ENCODE measurements around the gene UBXN6. TPM values are rescaled to one million over a fixed set of nuclear protein-coding genes. Genes with fewer than 3 reads are reported as not detected.

UBXN6 gene
- total and polyA plus RNA-seq, 2 experiments from 2014 or later: 19.1 to 21.6 TPM

DNA sequence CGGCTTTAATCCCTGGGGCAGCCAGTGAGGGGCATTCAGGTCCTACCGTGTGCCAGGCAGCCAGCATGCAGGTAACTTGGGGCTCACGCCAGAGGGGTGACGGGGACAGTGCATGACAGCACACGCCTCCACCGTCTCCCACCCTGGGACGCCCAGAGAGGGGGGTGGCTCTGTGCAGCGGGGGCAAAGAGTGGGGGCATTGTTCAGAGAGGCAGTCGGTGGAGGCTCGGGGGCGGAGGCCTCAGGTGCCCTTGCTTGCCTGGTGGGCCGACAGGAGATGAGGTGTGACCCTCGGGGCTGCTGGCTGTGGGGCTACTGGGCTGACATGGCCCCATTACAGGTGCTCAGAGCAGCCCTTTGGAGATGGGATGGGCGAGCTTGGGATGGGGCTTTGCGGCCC lies 42.3 kb upstream of the UBXN6 start:
- peaks cover 9% of the 10 kb centered on the region for H3K27me3 Mint-ChIP-seq (ENCODE audit: insufficient read depth, low read depth, poor library complexity)
- Histone ChIP-seq H3K27ac (ENCODE audit: low read depth) (no peak overlapping the region), H3K27me3 (ENCODE audit: insufficient read depth) (no peaks in the 10 kb centered on the region), H3K4me3 (no peak overlapping the region), H2AFZ (no peak overlapping the region), H3F3A (replicated peaks; ENCODE audit: low read depth) (no peaks in the 10 kb centered on the region), H4K20me1 (replicated peaks; ENCODE audit: insufficient read depth) (no peaks in the 10 kb centered on the region; the same call in 1 of the 2 replicates), H3K79me2 (replicated peaks; ENCODE audit: insufficient read depth) (no peaks in the 10 kb centered on the region), H3K4me1 (ENCODE audit: insufficient read depth) (no peaks in the 10 kb centered on the region), H3K36me3 (ENCODE audit: insufficient read depth) (peaks cover 7% of the 10 kb centered on the region; the same call in 1 of the 2 replicates), H3K4me2 (no peak overlapping the region), H3K9me2 (ENCODE audit: insufficient read depth) (no peaks in the 10 kb centered on the region)
- no peak overlapping the region for H3K27ac Mint-ChIP-seq
- H3K4me1 Mint-ChIP-seq: no peaks in the 10 kb centered on the region
- no peak overlapping the region for H3K4me3 Mint-ChIP-seq
- ATAC-seq (no peak), DNase-seq (ENCODE audit: low spot score) (no peak)
- H3K9me3 Mint-ChIP-seq: no peaks in the 10 kb centered on the region
- peaks cover 26% of the 10 kb centered on the region for H3K36me3 Mint-ChIP-seq (ENCODE audit: low read depth)
- TF ChIP-seq ZNF114 (CRISPR knock-in tag; IDR thresholded peaks at IDR 0.05) (no peak), ZNF331 (CRISPR knock-in tag; IDR thresholded peaks at IDR 0.05; ENCODE audit: low read depth) (no peak), JUNB (IDR thresholded peaks at IDR 0.05; ENCODE audit: unreplicated experiment) (no peak), EZH2phosphoT487 (IDR thresholded peaks at IDR 0.05; ENCODE audit: unreplicated experiment) (no peak), POLR2AphosphoS5 (IDR thresholded peaks at IDR 0.05; ENCODE audit: low read depth) (no peak), CREB1 (CRISPR knock-in tag; IDR thresholded peaks at IDR 0.05; ENCODE audit: low read depth) (no peak), NANOG (IDR thresholded peaks at IDR 0.05; ENCODE audit: borderline replicate concordance) (no peak), STAT1 (IDR thresholded peaks at IDR 0.05; ENCODE audit: unreplicated experiment) (no peak)
- TF ChIP-seq, protein P1, sequence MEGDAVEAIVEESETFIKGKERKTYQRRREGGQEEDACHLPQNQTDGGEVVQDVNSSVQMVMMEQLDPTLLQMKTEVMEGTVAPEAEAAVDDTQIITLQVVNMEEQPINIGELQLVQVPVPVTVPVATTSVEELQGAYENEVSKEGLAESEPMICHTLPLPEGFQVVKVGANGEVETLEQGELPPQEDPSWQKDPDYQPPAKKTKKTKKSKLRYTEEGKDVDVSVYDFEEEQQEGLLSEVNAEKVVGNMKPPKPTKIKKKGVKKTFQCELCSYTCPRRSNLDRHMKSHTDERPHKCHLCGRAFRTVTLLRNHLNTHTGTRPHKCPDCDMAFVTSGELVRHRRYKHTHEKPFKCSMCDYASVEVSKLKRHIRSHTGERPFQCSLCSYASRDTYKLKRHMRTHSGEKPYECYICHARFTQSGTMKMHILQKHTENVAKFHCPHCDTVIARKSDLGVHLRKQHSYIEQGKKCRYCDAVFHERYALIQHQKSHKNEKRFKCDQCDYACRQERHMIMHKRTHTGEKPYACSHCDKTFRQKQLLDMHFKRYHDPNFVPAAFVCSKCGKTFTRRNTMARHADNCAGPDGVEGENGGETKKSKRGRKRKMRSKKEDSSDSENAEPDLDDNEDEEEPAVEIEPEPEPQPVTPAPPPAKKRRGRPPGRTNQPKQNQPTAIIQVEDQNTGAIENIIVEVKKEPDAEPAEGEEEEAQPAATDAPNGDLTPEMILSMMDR (conservative IDR thresholded peaks at IDR 0.05; ENCODE audit: low read depth in 2 of 2): no peak
- TF ChIP-seq, protein P2, sequence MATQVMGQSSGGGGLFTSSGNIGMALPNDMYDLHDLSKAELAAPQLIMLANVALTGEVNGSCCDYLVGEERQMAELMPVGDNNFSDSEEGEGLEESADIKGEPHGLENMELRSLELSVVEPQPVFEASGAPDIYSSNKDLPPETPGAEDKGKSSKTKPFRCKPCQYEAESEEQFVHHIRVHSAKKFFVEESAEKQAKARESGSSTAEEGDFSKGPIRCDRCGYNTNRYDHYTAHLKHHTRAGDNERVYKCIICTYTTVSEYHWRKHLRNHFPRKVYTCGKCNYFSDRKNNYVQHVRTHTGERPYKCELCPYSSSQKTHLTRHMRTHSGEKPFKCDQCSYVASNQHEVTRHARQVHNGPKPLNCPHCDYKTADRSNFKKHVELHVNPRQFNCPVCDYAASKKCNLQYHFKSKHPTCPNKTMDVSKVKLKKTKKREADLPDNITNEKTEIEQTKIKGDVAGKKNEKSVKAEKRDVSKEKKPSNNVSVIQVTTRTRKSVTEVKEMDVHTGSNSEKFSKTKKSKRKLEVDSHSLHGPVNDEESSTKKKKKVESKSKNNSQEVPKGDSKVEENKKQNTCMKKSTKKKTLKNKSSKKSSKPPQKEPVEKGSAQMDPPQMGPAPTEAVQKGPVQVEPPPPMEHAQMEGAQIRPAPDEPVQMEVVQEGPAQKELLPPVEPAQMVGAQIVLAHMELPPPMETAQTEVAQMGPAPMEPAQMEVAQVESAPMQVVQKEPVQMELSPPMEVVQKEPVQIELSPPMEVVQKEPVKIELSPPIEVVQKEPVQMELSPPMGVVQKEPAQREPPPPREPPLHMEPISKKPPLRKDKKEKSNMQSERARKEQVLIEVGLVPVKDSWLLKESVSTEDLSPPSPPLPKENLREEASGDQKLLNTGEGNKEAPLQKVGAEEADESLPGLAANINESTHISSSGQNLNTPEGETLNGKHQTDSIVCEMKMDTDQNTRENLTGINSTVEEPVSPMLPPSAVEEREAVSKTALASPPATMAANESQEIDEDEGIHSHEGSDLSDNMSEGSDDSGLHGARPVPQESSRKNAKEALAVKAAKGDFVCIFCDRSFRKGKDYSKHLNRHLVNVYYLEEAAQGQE (IDR thresholded peaks at IDR 0.05; ENCODE audit: unreplicated experiment): no peak
- TF ChIP-seq, protein P3, sequence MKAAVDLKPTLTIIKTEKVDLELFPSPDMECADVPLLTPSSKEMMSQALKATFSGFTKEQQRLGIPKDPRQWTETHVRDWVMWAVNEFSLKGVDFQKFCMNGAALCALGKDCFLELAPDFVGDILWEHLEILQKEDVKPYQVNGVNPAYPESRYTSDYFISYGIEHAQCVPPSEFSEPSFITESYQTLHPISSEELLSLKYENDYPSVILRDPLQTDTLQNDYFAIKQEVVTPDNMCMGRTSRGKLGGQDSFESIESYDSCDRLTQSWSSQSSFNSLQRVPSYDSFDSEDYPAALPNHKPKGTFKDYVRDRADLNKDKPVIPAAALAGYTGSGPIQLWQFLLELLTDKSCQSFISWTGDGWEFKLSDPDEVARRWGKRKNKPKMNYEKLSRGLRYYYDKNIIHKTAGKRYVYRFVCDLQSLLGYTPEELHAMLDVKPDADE (IDR thresholded peaks at IDR 0.05): no peak
- TF ChIP-seq, protein P4, sequence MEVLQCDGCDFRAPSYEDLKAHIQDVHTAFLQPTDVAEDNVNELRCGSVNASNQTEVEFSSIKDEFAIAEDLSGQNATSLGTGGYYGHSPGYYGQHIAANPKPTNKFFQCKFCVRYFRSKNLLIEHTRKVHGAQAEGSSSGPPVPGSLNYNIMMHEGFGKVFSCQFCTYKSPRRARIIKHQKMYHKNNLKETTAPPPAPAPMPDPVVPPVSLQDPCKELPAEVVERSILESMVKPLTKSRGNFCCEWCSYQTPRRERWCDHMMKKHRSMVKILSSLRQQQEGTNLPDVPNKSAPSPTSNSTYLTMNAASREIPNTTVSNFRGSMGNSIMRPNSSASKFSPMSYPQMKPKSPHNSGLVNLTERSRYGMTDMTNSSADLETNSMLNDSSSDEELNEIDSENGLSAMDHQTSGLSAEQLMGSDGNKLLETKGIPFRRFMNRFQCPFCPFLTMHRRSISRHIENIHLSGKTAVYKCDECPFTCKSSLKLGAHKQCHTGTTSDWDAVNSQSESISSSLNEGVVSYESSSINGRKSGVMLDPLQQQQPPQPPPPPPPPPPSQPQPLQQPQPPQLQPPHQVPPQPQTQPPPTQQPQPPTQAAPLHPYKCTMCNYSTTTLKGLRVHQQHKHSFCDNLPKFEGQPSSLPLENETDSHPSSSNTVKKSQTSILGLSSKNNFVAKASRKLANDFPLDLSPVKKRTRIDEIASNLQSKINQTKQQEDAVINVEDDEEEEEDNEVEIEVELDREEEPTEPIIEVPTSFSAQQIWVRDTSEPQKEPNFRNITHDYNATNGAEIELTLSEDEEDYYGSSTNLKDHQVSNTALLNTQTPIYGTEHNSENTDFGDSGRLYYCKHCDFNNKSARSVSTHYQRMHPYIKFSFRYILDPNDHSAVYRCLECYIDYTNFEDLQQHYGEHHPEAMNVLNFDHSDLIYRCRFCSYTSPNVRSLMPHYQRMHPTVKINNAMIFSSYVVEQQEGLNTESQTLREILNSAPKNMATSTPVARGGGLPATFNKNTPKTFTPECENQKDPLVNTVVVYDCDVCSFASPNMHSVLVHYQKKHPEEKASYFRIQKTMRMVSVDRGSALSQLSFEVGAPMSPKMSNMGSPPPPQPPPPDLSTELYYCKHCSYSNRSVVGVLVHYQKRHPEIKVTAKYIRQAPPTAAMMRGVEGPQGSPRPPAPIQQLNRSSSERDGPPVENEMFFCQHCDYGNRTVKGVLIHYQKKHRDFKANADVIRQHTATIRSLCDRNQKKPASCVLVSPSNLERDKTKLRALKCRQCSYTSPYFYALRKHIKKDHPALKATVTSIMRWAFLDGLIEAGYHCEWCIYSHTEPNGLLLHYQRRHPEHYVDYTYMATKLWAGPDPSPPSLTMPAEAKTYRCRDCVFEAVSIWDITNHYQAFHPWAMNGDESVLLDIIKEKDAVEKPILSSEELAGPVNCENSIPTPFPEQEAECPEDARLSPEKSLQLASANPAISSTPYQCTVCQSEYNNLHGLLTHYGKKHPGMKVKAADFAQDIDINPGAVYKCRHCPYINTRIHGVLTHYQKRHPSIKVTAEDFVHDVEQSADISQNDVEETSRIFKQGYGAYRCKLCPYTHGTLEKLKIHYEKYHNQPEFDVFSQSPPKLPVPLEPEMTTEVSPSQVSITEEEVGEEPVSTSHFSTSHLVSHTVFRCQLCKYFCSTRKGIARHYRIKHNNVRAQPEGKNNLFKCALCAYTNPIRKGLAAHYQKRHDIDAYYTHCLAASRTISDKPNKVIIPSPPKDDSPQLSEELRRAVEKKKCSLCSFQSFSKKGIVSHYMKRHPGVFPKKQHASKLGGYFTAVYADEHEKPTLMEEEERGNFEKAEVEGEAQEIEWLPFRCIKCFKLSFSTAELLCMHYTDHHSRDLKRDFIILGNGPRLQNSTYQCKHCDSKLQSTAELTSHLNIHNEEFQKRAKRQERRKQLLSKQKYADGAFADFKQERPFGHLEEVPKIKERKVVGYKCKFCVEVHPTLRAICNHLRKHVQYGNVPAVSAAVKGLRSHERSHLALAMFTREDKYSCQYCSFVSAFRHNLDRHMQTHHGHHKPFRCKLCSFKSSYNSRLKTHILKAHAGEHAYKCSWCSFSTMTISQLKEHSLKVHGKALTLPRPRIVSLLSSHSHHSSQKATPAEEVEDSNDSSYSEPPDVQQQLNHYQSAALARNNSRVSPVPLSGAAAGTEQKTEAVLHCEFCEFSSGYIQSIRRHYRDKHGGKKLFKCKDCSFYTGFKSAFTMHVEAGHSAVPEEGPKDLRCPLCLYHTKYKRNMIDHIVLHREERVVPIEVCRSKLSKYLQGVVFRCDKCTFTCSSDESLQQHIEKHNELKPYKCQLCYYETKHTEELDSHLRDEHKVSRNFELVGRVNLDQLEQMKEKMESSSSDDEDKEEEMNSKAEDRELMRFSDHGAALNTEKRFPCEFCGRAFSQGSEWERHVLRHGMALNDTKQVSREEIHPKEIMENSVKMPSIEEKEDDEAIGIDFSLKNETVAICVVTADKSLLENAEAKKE (CRISPR knock-in tag; IDR thresholded peaks at IDR 0.05): no peak
